MCF 10A (cell line): Measurements from ENCODE around the gene CYB5A. TPM values are rescaled to one million over a fixed set of nuclear protein-coding genes. Genes with fewer than 3 reads are reported as not detected.

Experiments
- BruUV-seq: library from RNA; stranded (reverse); fragments of 400-500 nt; replicated peaks from 2 replicates; lab custom pipeline; 2021; lab: Mats Ljungman, UMichigan
- CTCF ChIA-PET: fragments of 300-600 bp; sonication (Branson Sonifier 250); formaldehyde crosslinking; extraction: SDS; loops from one replicate; lab custom pipeline; 2021; ENCODE audit warnings: antibody characterized with exemption, inconsistent platforms; lab: Yijun Ruan, JAX
- POLR2A ChIA-PET: fragments of 300-600, 350-650 bp; sonication (Branson Sonifier 250); formaldehyde crosslinking; extraction: SDS; loops from one replicate; lab custom pipeline; 2020; ENCODE audit warnings: antibody characterized with exemption, inconsistent platforms; lab: Yijun Ruan, JAX
- DNase-seq: peaks from one replicate; pipeline ENCODE4 v3.0.0-alpha.2; 2018; ENCODE audit not compliant: unreplicated experiment
- H3K27ac Mint-ChIP-seq: one replicate; pipeline ENCODE4 v1.8.0; 2022; ENCODE audit warnings: mild to moderate bottlenecking, low read depth, mixed read lengths; ENCODE audit not compliant: unreplicated experiment
- H3K27me3 Mint-ChIP-seq: one replicate; pipeline ENCODE4 v1.8.0; 2022; ENCODE audit warnings: mixed read lengths; ENCODE audit not compliant: insufficient read depth, unreplicated experiment
- H3K36me3 Mint-ChIP-seq: one replicate; pipeline ENCODE4 v1.8.0; 2022; ENCODE audit warnings: mild to moderate bottlenecking, moderate library complexity, mixed read lengths; ENCODE audit not compliant: insufficient read depth, unreplicated experiment
- H3K4me1 Mint-ChIP-seq: one replicate; pipeline ENCODE4 v1.8.0; 2022; ENCODE audit warnings: mixed read lengths; ENCODE audit not compliant: insufficient read depth, unreplicated experiment
- H3K4me3 Mint-ChIP-seq: one replicate; pipeline ENCODE4 v1.8.0; 2022; ENCODE audit warnings: mild to moderate bottlenecking, moderate library complexity, mixed read lengths; ENCODE audit not compliant: unreplicated experiment
- H3K9me3 Mint-ChIP-seq: one replicate; pipeline ENCODE4 v1.8.0; 2022; ENCODE audit warnings: mixed read lengths; ENCODE audit not compliant: unreplicated experiment
- intact Hi-C: fragments of 100-400 bp; cut with micrococcal nuclease; formaldehyde crosslinking; loops from 2 replicates; pipeline ENCODE4 v1.14.1; 2022
- total RNA-seq: library from RNA; stranded (reverse); gene quantifications from 2 replicates; pipeline ENCODE4 v1.2.3, GENCODE V29; 2022
- TF ChIP-seq, protein P1 (sequence below): fragments of 200-600 bp; IDR thresholded peaks from one replicate; pipeline ENCODE4 v1.8.0; 2022; ENCODE audit warnings: antibody characterized with exemption, mild to moderate bottlenecking; ENCODE audit not compliant: unreplicated experiment

The CYB5A gene
- total RNA-seq, 1 experiment from 2014 or later: 27.5 TPM

DNA sequence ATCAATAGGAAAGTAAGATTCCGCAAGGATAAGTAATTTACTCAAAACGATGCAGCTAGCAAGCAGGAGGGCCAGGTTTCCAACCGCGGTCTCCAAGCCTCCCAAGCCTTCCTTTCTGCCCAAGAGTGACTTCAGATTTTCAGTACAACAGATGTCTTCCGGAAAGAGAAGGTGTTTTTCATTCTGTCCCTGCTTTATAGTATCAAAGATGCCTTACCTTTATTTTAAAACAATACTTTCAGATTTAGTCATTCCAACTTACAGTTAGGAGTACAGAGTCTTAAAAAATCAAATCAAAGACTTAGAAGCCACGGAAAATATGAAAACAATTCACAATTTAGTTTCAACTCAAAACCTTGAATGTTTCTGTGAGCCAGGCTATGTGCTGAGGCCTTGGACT, 43.6 kb downstream of the CYB5A start:
- H3K27ac Mint-ChIP-seq: no peak overlapping the region
- CTCF ChIA-PET: interaction anchor here (0.6 to 0.9 kb wide), 3 partner anchors 43 to 105 kb away, joined by 3 to 5 read pairs (median 4); no protein-coding TSS in a partner anchor
- H3K4me1 Mint-ChIP-seq: peaks cover 30% of the 10 kb centered on the region
- H3K9me3 Mint-ChIP-seq: no peaks in the 10 kb centered on the region
- intact Hi-C loops: no loop called here
- no peak overlapping the region for H3K4me3 Mint-ChIP-seq
- TF ChIP-seq, protein P1, sequence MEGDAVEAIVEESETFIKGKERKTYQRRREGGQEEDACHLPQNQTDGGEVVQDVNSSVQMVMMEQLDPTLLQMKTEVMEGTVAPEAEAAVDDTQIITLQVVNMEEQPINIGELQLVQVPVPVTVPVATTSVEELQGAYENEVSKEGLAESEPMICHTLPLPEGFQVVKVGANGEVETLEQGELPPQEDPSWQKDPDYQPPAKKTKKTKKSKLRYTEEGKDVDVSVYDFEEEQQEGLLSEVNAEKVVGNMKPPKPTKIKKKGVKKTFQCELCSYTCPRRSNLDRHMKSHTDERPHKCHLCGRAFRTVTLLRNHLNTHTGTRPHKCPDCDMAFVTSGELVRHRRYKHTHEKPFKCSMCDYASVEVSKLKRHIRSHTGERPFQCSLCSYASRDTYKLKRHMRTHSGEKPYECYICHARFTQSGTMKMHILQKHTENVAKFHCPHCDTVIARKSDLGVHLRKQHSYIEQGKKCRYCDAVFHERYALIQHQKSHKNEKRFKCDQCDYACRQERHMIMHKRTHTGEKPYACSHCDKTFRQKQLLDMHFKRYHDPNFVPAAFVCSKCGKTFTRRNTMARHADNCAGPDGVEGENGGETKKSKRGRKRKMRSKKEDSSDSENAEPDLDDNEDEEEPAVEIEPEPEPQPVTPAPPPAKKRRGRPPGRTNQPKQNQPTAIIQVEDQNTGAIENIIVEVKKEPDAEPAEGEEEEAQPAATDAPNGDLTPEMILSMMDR: no peak
- POLR2A ChIA-PET: interaction anchor here (0.6 to 2.0 kb wide), 5 partner anchors 7 to 248 kb away, joined by 3 to 6 read pairs (median 4); partner anchors contain the start of gene CNDP2
- H3K36me3 Mint-ChIP-seq: no peaks in the 10 kb centered on the region
- no TSS peak for BruUV-seq
- H3K27me3 Mint-ChIP-seq: no peaks in the 10 kb centered on the region
- DNase-seq: no peak

DNA sequence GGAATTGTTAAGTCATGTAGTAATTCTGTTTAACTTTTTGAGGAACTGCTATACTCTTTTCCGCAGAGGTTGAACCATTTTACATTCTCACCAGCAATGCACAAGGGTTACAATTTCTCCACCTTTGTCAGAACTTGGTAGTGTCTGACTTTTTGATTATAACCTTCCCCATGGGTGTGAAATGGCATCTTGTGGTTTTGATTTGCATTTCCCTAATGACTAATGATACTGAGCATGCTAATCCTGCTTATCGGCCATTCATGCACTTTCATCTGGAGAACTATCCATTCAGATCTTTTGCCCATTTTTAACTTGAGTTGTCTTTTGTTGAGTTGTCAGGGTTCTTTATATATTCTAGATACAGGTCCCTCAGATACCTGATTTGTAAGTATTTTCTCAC, 47.2 kb downstream of the CYB5A start:
- BruUV-seq: no TSS peak
- Mint-ChIP-seq H3K4me3 (no peak overlapping the region), H3K27me3 (no peaks in the 10 kb centered on the region), H3K9me3 (no peaks in the 10 kb centered on the region), H3K4me1 (peaks cover 9% of the 10 kb centered on the region), H3K27ac (no peak overlapping the region), H3K36me3 (no peaks in the 10 kb centered on the region)
- CTCF ChIA-PET: no interaction called here
- intact Hi-C loops: no loop called here
- TF ChIP-seq, protein P1: no peak
- DNase-seq: no peak
- POLR2A ChIA-PET: no interaction called here

DNA sequence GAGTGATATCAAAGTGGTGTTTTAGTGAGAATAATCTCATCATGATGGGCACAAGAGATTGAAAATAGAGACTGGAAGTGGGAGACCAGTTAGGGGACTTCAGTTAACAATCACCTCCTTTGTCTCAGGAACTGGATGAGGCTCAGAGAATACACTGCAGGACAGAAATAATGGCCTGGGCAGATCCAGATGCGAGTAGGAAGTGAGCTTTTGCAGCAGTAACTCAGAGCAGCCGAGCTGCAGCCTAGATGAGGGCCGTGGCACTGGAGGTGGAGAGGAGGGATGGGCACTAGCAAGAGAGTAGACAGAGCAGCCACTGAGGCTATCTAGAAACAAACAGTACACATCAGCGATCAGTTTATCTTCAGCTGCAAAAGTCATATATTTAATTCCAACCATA, 48.6 kb downstream of the CYB5A start:
- no TSS peak for BruUV-seq
- Mint-ChIP-seq H3K9me3 (no peaks in the 10 kb centered on the region), H3K36me3 (no peaks in the 10 kb centered on the region), H3K27ac (no peak overlapping the region), H3K4me3 (no peak overlapping the region), H3K27me3 (no peaks in the 10 kb centered on the region), H3K4me1 (no peaks in the 10 kb centered on the region)
- TF ChIP-seq, protein P1: no peak
- DNase-seq: no peak
- ChIA-PET CTCF (interaction anchor here (1.0 kb wide), 1 partner anchor 46 kb away, joined by 3 read pairs; no protein-coding TSS in a partner anchor), POLR2A (no interaction called here)
- intact Hi-C loops: no loop called here

DNA sequence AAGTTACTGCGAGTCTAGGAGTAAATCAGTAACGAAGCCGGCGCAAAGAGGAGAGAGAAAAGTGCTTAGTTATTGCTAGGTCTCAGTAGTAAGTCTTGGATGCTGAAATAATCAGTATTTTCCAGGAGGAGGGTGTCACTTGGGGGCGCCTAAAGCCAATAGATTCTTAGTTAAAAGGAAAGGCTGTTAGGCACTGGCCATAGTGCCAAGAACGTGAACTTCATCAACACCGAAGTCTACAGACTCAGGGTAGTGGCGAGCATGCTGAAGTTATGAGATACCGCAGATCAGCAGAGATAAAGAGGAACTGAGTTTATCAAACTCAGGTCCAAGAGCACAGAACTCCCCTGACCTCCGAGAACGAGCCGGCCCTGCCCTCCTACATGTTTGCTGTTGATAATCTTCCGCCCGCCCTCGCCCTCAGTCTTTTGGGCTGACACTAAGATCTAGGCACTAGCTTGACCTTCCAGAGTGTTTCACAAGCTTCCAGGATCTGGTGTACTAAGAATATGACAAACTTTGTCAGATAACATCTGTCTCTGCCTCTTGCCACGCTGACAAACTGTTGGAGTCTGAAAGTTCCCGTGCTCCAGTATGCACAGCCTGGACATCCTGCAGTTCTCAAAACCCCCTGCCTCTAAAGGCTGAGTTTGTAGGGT, 49.2 kb downstream of the CYB5A start:
- Mint-ChIP-seq H3K4me1 (no peaks in the 10 kb centered on the region), H3K4me3 (no peak overlapping the region), H3K27ac (no peak overlapping the region), H3K36me3 (no peaks in the 10 kb centered on the region), H3K27me3 (no peaks in the 10 kb centered on the region), H3K9me3 (no peaks in the 10 kb centered on the region)
- no peak for DNase-seq
- POLR2A ChIA-PET: no interaction called here
- intact Hi-C loops: no loop called here
- TF ChIP-seq, protein P1: no peak
- no TSS peak for BruUV-seq
- CTCF ChIA-PET: interaction anchor here (1.0 to 1.3 kb wide), 3 partner anchors 16 to 111 kb away, joined by 3 to 4 read pairs (median 3); no protein-coding TSS in a partner anchor
